Stimulated activated CD4-positive, alpha-beta T cell treated with anti-CD3 and anti-CD28 coated beads, Interleukin-2, amount 100 ng/mL, for 48 hours (primary cell): ENCODE results near the gene ERGIC2.
"Not testable (repeated sequence)": the region's sequence is repeated elsewhere in the genome, so short reads cannot be mapped to it uniquely, and the experiment has no call there.

Experiments
- DNase-seq, 2 donors: peaks; one replicate each; pipeline ENCODE4 v3.0.0-alpha.2; 2020

ERGIC2 gene

GRCh38 chr12:29299633-29300032, 81.3 kb downstream of the ERGIC2 start:
- DNase-seq, result no peak

- DNase-seq, result no peak
Measured at GRCh38 chr12:29291226-29291625, 89.7 kb downstream of the ERGIC2 start.

GRCh38 chr12:29290475-29290874, 90.5 kb downstream of the ERGIC2 start:
- DNase-seq, result not testable (repeated sequence)

- no peak for DNase-seq
Measured at GRCh38 chr12:29288031-29288430, 92.9 kb downstream of the ERGIC2 start.

GRCh38 chr12:29287622-29288021, 93.3 kb downstream of the ERGIC2 start:
- no peak for DNase-seq
